BLaER1 (cell line): ENCODE measurements around the gene KLF3.

Experiments used
- H3K27ac ChIP-seq: shearing (Covaris generic); formaldehyde crosslinking; 2 replicates; pipeline ENCODE4 v1.8.1; 2022
- H3K27me3 ChIP-seq: shearing (Covaris generic); formaldehyde crosslinking; 2 replicates; pipeline ENCODE4 v1.8.1; 2022
- H3K36me3 ChIP-seq: shearing (Covaris generic); formaldehyde crosslinking; 2 replicates; pipeline ENCODE4 v1.8.1; 2022
- H3K4me1 ChIP-seq: shearing (Covaris generic); formaldehyde crosslinking; 2 replicates; pipeline ENCODE4 v1.8.1; 2022
- H3K4me2 ChIP-seq: shearing (Covaris generic); formaldehyde crosslinking; 2 replicates; pipeline ENCODE4 v1.8.1; 2022
- H3K4me3 ChIP-seq: shearing (Covaris generic); formaldehyde crosslinking; 2 replicates; pipeline ENCODE4 v1.8.1; 2022
- H3K9ac ChIP-seq: shearing (Covaris generic); formaldehyde crosslinking; 2 replicates; pipeline ENCODE4 v1.8.1; 2022
- H3K9me3 ChIP-seq: shearing (Covaris generic); formaldehyde crosslinking; 2 replicates; pipeline ENCODE4 v1.8.1; 2022
- H4K20me1 ChIP-seq: shearing (Covaris generic); formaldehyde crosslinking; 2 replicates; pipeline ENCODE4 v1.8.1; 2022
- Cebpa-rat ChIP-seq: shearing (Covaris generic); IDR thresholded peaks from 2 replicates; pipeline ENCODE4 v1.8.1; 2022

The KLF3 gene

GRCh38 chr4:38692421-38692820 lies 28.4 kb downstream of the KLF3 start:
- no peak overlapping the region for H3K4me2 ChIP-seq
- no peaks in the 10 kb centered on the region for H4K20me1 ChIP-seq
- no peaks in the 10 kb centered on the region for H3K4me1 ChIP-seq
- H3K36me3 ChIP-seq = no peaks in the 10 kb centered on the region
- H3K9ac ChIP-seq = no peak overlapping the region
- TF ChIP-seq Cebpa-rat = no peak
- H3K27me3 ChIP-seq = no peaks in the 10 kb centered on the region
- H3K27ac ChIP-seq = no peak overlapping the region
- H3K4me3 ChIP-seq = no peak overlapping the region
- H3K9me3 ChIP-seq = 0 out of 2 replicates have a peak, but pooled peaks cover 7% of the 10 kb centered on the region

GRCh38 chr4:38693569-38693968 lies 29.6 kb downstream of the KLF3 start:
- no peaks in the 10 kb centered on the region for H3K27me3 ChIP-seq
- no peak overlapping the region for H3K4me3 ChIP-seq
- no peak overlapping the region for H3K9ac ChIP-seq
- no peaks in the 10 kb centered on the region for H4K20me1 ChIP-seq
- H3K4me1 ChIP-seq = no peaks in the 10 kb centered on the region
- no peak overlapping the region for H3K4me2 ChIP-seq
- H3K9me3 ChIP-seq = 0 out of 2 replicates have a peak, but pooled peaks cover 4% of the 10 kb centered on the region
- H3K36me3 ChIP-seq = no peaks in the 10 kb centered on the region
- no peak overlapping the region for H3K27ac ChIP-seq
- TF ChIP-seq Cebpa-rat = no peak

- TF ChIP-seq Cebpa-rat = no peak
- Histone ChIP-seq H3K4me3 (no peak overlapping the region), H3K9me3 (no peaks in the 10 kb centered on the region), H4K20me1 (no peaks in the 10 kb centered on the region), H3K27ac (no peak overlapping the region), H3K9ac (no peak overlapping the region), H3K4me1 (no peaks in the 10 kb centered on the region), H3K36me3 (no peaks in the 10 kb centered on the region), H3K27me3 (no peaks in the 10 kb centered on the region), H3K4me2 (no peak overlapping the region)
Measured at GRCh38 chr4:38694330-38694729, 30.3 kb downstream of the KLF3 start.

- H3K4me1 ChIP-seq = no peaks in the 10 kb centered on the region
- no peak overlapping the region for H3K27ac ChIP-seq
- H3K36me3 ChIP-seq = no peaks in the 10 kb centered on the region
- H3K9me3 ChIP-seq = no peaks in the 10 kb centered on the region
- no peak overlapping the region for H3K4me3 ChIP-seq
- H3K27me3 ChIP-seq = no peaks in the 10 kb centered on the region
- no peak overlapping the region for H3K4me2 ChIP-seq
- no peaks in the 10 kb centered on the region for H4K20me1 ChIP-seq
- no peak for TF ChIP-seq Cebpa-rat
- no peak overlapping the region for H3K9ac ChIP-seq
Measured at GRCh38 chr4:38695809-38696208, 31.8 kb downstream of the KLF3 start.

- TF ChIP-seq Cebpa-rat = no peak
- no peaks in the 10 kb centered on the region for H3K36me3 ChIP-seq
- no peak overlapping the region for H3K4me2 ChIP-seq
- H3K9me3 ChIP-seq = no peaks in the 10 kb centered on the region
- H3K4me3 ChIP-seq = no peak overlapping the region
- no peak overlapping the region for H3K9ac ChIP-seq
- H3K27me3 ChIP-seq = no peaks in the 10 kb centered on the region
- H4K20me1 ChIP-seq = no peaks in the 10 kb centered on the region
- H3K27ac ChIP-seq = no peak overlapping the region
- H3K4me1 ChIP-seq = no peaks in the 10 kb centered on the region
Measured at GRCh38 chr4:38696697-38697096, 32.7 kb downstream of the KLF3 start.

GRCh38 chr4:38698176-38698575 lies 34.2 kb downstream of the KLF3 start:
- no peak overlapping the region for H3K27ac ChIP-seq
- TF ChIP-seq Cebpa-rat = no peak
- no peak overlapping the region for H3K4me3 ChIP-seq
- no peak overlapping the region for H3K9ac ChIP-seq
- no peaks in the 10 kb centered on the region for H4K20me1 ChIP-seq
- H3K4me2 ChIP-seq = no peak overlapping the region
- H3K4me1 ChIP-seq = no peaks in the 10 kb centered on the region
- H3K27me3 ChIP-seq = no peaks in the 10 kb centered on the region
- no peaks in the 10 kb centered on the region for H3K36me3 ChIP-seq
- no peaks in the 10 kb centered on the region for H3K9me3 ChIP-seq

GRCh38 chr4:38699112-38699511 lies 35.1 kb downstream of the KLF3 start:
- H4K20me1 ChIP-seq = no peaks in the 10 kb centered on the region
- H3K4me3 ChIP-seq = no peak overlapping the region
- H3K4me2 ChIP-seq = no peak overlapping the region
- H3K27ac ChIP-seq = no peak overlapping the region
- H3K27me3 ChIP-seq = no peaks in the 10 kb centered on the region
- no peak for TF ChIP-seq Cebpa-rat
- H3K9me3 ChIP-seq = no peaks in the 10 kb centered on the region
- no peaks in the 10 kb centered on the region for H3K4me1 ChIP-seq
- H3K9ac ChIP-seq = no peak overlapping the region
- no peaks in the 10 kb centered on the region for H3K36me3 ChIP-seq

- H3K27me3 ChIP-seq = no peaks in the 10 kb centered on the region
- H3K27ac ChIP-seq = no peak overlapping the region
- H3K9ac ChIP-seq = no peak overlapping the region
- H3K36me3 ChIP-seq = no peaks in the 10 kb centered on the region
- H3K4me2 ChIP-seq = no peak overlapping the region
- no peaks in the 10 kb centered on the region for H4K20me1 ChIP-seq
- no peaks in the 10 kb centered on the region for H3K9me3 ChIP-seq
- no peaks in the 10 kb centered on the region for H3K4me1 ChIP-seq
- no peak for TF ChIP-seq Cebpa-rat
- no peak overlapping the region for H3K4me3 ChIP-seq
Measured at GRCh38 chr4:38703635-38704034, 39.6 kb downstream of the KLF3 start.

GRCh38 chr4:38704622-38705154 lies 40.7 kb downstream of the KLF3 start:
- Histone ChIP-seq H3K9ac (no peak overlapping the region), H3K4me3 (no peak overlapping the region), H3K9me3 (no peaks in the 10 kb centered on the region), H3K27me3 (no peaks in the 10 kb centered on the region), H3K4me2 (no peak overlapping the region), H4K20me1 (no peaks in the 10 kb centered on the region), H3K36me3 (no peaks in the 10 kb centered on the region), H3K27ac (no peak overlapping the region), H3K4me1 (0 out of 2 replicates have a peak, but pooled peaks cover under 1% of the 10 kb centered on the region)
- TF ChIP-seq Cebpa-rat = no peak

- peaks cover 6% of the 10 kb centered on the region; the same call in 1 of the 2 replicates for H3K4me1 ChIP-seq
- H3K9me3 ChIP-seq = no peaks in the 10 kb centered on the region
- H3K4me2 ChIP-seq = no peak overlapping the region
- H3K27ac ChIP-seq = no peak overlapping the region
- no peaks in the 10 kb centered on the region for H3K27me3 ChIP-seq
- no peak for TF ChIP-seq Cebpa-rat
- H3K4me3 ChIP-seq = no peak overlapping the region
- no peaks in the 10 kb centered on the region for H3K36me3 ChIP-seq
- H4K20me1 ChIP-seq = no peaks in the 10 kb centered on the region
- H3K9ac ChIP-seq = no peak overlapping the region
Measured at GRCh38 chr4:38706301-38706700, 42.3 kb downstream of the KLF3 start.

GRCh38 chr4:38710053-38710452 lies 46.1 kb downstream of the KLF3 start:
- Histone ChIP-seq H3K4me2 (no peak overlapping the region), H3K36me3 (no peaks in the 10 kb centered on the region), H3K27ac (no peak overlapping the region), H3K27me3 (no peaks in the 10 kb centered on the region), H3K9ac (no peak overlapping the region), H4K20me1 (no peaks in the 10 kb centered on the region), H3K4me1 (peaks cover 6% of the 10 kb centered on the region; the same call in 1 of the 2 replicates), H3K9me3 (peaks cover 15% of the 10 kb centered on the region; the same call in 1 of the 2 replicates), H3K4me3 (no peak overlapping the region)
- no peak for TF ChIP-seq Cebpa-rat
